ELF-1 (cell line): ENCODE results near the gene CDH4.

Experiments used
- DNase-seq: peaks from one replicate; pipeline ENCODE4 v3.0.0-alpha.2; 2016; ENCODE audit warnings: low read depth, low spot score

Gene CDH4

DNA sequence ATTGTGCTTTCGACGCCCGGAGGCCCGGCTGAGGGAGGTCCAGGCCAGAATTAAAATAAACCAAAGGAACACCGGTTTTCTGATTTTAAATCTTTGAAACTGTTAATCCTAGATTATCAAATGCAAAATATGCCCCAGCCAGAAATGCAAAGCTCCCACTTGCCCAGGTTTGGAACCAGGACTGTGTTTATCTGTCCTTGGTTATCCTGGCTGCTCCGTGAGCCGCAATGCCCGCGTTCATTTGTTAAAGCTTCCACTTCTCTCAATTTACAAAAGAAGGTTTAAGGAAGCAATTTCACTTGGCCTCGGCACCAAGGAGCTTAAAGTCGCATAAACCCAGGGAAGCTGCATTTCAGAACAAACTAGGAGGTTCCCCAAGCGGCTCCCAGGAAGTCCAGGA is 563.6 kb downstream of the CDH4 start:
- DNase-seq: no peak

DNA sequence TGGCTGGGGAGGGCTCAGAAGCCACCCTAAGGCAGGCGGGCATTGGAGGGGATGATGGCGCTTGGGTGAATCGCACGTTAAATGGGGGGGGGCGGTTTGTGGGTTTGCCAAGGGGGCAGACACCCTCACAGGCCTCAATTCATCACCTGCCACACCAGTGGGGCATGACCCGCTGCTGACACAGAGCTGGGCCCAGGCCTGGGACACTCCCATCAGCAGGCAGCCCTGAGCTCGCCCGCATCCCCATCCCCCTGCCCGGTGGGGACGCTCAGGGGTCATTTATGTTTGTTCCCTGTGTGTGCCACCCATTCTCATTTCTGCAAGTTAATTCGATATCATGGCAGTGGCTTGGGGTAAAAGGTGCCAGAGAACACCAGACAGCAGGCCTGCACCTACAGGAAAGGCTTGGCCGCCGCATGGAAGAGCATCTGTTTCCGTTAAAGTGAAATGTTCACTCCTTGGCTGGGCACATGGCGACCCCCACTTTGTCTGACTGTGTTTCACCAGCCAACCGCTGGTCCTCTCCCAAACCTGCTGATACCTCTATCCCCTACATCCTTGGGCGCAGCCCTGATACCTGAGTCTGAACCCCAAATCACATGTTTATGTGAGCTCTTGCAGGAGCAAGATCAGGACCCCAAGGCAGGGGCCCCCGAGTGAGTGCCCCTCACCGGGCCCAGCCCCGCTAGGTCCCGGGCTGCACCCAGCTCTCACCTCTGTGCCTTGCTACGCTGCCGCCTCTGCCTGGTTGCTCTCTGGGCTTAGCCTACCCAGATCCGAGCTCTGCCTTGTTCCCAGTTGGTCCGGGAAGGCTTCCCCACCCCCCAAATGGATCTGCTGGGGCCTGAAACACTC is 564.8 kb downstream of the CDH4 start:
- no peak for DNase-seq

DNA sequence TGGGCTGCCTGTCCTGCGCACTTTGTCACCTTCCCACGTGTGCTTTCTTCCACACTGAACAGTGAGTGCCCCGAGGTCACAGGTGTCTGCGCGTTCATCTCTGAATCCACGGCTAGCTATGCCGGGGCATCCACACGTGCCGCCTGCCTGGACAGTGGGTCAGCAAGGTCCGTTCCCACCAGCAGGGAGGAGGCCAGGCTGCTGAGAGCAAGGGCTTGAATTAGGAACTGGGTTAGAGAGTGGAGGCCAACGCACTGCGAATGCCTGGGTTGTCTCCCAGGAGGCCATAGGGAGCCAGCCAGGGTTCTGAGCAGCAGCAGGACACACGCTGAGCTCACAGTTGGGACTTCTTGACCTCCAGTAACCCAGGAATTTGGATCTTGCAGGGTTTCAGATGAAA is 565.5 kb downstream of the CDH4 start:
- DNase-seq: no peak

DNA sequence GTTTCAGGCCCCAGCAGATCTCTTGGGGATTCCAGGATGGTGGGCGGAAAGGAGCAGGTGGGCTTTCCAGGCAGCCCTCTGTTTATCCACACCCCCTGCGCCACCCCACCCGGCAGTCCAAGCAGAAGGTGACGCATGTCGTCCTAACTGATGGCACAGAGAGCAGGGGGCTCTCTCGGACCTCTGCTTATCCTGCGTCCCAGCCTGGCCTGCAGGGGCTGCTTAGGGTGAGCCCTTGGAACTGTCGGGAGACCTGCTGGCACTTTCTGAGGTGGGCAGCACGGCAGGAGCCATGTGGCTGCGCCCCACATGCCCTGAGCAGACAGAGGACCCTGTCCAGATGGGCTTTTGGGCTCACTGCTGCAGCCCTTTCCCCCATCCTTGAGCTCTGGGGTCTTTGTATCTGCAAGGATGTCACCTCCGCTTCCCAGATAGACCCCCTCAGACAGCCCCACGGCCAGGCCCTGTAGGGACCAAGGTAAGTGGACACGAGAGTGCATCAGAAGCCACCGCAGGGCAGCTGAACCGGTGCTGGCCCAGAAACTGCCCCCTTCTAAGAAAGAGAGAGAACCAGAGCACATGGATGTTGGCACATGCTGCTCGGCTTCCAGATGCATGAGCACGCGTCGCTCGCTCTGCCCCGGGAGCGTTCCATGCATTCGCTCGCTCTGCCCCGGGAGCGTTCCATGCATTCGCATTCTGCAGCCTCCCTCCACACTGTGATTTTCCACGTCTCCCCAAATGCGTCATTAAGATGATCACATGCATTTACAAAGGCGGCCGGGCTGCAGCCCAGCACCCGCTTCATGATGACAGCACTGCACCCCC is 566.9 kb downstream of the CDH4 start:
- no peak for DNase-seq

DNA sequence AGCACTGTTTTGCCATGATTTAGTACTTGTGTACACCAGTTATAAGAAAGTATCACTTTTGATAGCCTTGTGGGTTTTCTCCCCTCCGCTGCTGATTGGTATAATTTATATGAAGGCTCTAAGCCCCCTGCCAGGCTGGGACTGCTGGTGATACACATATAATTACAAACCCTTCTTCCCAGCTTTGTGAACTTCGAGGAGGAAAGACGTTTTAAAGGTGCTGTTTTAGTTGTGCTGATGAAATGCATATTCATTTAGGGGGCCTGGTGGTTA is 567.4 kb downstream of the CDH4 start:
- no peak for DNase-seq

DNA sequence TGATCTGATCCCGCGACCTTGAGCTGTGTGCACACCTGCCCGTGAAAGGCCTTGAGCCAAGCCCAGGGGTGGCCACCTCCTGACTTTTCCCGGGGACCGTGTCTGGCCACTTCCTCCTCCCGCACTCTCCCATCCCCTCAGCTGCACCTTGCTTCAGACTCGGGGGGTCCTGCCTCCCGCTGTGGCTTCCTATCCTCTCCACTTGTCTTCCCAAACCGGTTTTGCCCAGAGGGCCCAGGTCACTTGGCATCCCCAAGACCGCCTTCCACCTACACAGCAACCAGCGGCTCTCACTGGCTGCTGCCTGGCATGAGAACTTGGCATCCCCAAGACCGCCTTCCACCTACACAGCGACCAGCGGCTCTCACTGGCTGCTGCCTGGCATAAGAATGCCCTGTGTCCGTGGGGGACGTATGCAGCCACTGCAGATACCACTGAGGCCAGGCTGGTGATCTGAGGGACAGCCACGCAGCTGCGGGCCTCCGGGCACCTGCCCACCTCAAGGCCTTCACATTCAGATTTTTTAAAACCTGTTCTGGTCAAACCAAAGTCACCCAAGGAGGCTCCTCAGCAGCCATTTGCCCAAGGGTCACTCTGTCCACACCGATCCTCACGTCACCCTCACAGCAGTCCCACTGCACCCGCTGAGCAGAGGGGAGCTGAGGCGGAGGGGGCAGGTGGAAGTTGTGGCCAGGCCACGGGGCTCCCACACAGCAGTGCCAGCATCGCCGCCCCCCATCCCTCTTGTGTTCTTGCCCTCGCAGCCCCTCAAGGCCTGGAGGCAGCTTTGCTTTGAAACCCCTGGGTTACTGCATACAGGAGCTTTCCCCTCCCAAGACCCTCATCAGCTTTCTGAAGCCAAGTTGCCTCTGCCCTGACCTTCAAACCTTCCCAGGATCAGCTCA is 568.1 kb downstream of the CDH4 start:
- no peak for DNase-seq

DNA sequence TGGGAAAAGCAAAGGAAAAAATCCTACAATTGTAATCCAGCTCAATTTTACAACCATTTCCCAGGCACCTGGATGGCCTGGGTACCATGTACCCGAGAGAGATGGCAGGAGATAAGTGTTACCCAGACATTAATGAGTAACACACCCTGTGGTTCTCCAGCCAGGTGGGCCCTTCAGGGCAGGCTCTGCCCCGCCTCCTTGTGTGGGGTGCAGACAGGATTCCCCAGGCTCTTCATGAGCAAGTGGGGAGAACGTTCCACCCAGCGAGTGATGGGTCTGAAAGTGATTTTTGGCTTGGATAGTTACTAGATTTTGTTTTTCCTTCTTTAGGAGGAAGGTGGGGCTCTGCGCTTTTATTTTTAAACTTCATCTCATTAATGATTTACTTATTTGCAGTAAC is 569.7 kb downstream of the CDH4 start:
- DNase-seq: no peak

DNA sequence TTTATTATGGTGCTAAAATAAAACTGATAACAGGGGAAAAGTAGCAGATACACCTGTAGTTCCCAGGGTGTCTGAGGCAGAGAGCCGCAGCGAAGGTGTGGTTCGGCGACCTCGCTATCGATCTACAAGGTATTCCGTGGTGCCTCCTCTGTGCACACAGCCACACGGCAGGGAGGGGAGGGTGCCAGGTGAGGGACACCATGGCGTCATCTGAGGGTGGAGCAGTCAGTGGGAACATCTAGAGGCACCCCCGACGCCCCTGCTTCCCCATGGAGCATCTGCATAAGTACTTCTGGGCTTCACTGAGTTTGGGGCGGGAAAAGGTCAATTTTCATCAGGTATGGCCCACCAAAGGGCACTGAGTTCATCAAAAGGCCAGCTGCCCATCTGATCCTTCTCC is 570.3 kb downstream of the CDH4 start:
- DNase-seq: no peak

DNA sequence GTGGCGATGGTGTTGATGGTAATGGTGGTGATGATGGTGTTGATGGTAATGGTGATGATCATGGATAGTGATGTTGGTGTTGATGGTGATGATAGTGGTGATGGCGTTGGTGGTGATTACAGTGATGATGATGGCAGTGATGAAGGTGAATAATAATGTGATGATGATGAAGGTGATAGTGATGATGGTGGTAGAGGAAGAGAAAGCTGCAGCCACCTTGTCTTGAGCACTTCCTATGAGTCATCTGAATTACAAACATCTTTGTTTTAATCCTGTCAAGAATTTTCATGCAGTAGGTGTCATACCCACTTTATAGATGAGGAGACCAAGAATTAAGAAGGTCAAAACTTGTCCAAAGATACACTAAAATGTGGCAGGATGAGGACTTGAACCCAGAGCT is 571.2 kb downstream of the CDH4 start:
- DNase-seq: no peak

DNA sequence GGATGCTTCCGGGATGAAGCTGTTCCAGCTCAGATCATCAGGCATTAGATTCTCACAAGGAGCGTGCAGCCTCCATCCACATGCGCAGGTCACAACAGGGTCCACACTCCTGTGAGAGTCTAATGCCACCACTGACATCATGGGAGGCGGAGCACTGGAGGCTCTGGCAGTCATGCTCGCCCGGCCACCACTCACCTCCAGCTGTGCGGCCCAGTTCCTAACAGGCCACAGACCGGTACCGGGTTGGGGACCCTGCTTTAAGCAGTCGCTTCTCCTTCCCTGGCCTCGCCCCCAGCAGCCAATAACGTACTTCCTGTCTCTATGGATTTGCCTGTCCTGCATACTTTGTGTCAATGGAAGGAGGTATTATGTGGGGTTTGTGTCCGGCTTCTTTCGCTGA is 576.8 kb downstream of the CDH4 start:
- no peak for DNase-seq

DNA sequence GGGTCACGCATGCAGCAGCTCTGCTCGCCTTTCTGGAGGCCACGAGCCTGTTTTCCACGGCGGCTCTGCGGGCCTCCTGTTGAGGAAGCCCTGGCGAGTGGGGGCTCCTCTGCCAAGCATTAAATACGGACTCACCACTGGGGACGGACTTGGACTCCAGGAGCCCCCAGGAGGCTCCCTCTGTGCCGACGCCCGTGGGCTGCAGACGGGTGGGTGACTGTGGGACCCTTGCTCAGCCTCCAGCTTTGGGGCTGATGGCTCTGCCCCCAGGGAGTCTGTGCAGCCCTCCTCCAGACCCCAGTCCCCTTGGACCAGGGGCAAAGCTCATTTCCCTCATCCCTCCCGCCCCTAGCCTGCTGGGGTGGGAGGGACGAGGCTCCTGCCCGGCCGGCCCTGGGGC is 577.5 kb downstream of the CDH4 start:
- no peak for DNase-seq

DNA sequence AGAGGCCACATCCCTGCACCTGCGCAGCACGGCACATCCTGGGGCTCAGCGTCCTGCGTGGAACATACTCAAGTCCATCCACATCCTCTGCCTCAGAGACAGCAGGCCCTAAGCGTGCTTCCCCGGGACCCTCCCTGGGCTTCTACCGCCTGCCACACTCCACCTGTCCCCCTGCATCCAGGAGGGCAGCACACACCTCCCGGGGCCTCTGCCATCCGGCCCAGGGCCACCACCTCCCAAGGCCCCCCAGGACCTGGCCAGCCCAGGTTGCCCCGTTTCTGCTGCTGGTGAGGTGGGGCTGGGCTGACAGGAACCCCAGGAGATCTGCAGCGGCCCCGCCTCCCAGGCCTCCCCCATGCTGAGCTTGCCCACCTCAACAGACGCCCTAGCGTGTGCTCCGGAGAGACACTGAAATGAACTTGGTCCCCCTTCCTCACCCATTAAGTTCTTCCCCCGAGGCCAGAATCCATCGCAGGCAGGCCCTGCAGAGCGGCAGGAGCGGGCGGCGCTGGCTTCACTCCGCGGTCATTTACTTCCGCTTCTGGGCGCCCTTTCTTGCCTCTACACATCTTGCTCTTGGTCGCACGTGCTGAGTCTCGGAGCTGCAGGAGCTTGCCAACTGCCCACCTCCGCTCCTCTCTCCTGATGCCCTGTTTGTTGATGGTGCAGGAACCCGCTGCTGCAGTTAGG is 578.3 kb downstream of the CDH4 start:
- DNase-seq: no peak

DNA sequence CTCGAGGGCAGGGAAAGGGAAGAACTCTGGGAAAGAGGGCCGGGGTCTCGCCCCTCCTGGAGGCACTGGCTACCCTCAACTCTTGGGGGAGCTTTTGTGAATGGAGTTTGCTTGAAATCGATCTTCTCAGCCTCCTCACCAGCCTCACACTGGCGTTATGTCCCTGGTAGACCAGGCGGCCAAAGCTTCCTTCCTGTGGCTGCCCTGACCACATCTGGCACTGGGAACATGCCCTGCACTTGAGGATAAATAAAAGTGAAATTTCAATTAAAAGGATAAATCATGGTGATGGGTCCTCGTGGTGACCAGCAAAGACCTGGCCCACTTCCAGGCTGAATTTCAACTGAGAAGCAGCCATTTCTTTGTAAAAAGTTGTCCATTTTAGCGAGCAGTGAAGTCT is 578.9 kb downstream of the CDH4 start:
- no peak for DNase-seq

DNA sequence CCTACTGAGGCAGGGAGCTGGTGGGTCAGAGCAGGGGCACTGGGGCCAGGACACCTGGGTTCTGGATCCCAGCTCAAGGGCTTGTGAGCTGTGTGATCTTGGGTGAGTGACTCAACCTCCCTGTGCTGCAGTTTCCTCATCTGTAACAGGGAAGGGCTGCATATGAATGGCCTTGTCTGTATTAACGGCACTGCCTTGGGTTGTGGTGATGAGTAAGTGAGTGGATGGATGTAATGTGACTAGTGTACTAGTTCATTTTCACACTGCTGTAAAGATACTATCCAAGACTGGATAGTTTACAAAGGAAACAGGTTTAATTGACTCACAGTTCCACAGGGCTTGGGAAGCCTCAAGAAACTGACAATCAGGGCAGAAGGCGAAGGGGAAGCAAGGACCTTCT is 580.1 kb downstream of the CDH4 start:
- no peak for DNase-seq

DNA sequence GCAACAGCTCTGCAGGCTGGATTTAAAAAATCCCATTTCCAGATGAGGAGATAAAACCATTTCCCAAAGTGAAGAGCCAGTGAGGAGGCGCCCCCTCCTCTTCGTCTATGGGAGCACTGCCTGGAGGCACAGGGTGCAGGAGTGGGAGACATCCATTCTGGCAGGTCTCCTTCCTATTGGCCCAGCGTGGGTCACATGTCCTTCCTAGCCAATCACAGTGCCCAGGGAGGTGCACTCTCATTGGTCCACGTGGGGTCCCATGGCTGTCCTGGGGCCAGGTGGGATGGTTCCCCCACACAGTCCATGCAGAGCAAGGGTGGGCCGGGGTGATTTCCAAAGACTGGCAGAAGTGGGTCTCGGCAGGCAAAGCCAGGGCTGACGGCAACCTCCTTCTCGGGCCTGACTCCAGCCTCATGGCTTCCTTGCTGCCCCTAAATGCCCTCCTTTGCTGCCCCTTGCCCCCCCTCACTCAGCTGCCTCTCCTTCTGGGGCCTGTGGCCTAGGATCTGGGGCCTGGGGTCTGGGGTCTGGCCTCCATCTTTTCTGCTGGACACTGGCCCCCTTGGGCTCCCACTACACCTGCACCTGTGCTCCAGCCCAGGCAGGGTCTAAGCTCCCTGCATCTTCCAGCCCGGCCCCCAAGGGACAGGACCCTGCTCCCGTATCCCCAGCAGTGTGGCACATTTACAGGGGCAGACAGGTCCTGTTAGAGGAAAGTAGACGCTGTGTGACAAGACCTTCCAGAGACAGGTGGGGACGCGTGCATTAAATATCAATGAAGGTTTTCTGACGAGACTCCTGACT is 581.9 kb downstream of the CDH4 start:
- no peak for DNase-seq

DNA sequence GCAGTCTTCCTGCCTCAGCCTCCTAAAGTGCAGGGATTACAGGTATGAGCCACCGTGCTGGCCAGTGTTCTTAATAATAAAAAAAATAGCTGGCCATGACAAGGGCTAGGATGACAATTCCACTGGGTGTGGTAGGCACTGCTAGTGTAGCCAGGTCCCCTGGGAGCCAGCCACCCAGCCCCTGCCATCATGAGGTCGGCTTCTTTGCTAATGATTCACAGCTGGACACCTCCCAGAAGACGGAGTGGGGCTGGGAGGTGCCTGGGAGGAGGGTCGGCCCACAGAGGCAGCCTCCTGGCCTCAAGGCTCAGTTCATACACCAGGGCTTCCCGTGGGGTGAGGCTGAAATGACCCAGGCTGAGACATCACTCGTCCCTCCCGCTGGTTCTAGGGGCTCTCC is 583.2 kb downstream of the CDH4 start:
- DNase-seq: no peak

DNA sequence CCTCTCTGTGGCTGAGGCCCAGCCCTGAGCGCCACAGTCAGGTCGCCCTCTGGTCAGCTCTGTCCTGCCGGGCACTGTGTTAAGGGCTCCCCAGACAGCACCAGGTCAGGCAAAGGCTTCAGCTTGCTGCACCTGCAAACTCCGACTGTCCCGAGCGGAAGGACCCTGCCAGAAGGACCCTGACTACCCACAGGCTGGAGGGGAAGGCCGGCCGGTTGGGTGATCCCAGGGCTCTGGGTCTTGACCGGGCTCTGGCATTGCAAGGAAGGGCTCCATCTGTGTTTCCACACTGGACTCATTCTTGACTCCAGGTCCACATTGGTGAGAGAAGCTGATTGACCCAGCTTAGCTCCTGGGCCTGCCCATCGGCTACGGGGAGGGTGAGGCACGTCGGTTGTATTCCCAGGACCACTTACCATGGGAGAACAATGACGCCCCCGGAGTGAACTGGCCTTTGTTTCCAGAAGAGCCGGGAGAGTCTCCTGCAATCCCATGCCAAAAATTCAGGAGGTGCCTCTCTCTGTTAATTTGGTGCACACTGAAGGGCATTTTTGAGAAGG is 583.8 kb downstream of the CDH4 start:
- no peak for DNase-seq

DNA sequence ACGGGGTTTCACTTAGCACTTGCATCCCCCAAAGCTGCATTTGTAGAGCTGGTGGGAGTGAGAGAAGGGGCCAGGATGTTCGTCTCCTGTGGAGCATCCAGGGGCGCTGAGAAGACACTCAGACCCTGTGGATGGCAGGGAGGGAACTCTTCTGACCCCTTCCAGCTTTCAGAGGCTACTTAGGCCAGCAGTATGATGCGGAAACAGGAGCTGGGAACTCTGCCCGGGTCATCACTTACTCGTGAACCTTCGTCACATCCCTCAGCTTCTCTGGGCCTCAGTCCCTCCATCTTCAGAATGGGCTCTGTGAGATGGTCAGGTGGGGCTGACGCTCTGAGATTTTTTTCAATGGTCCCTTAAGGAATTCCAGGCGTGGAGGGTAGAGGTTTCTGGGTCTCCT is 585.1 kb downstream of the CDH4 start:
- no peak for DNase-seq

DNA sequence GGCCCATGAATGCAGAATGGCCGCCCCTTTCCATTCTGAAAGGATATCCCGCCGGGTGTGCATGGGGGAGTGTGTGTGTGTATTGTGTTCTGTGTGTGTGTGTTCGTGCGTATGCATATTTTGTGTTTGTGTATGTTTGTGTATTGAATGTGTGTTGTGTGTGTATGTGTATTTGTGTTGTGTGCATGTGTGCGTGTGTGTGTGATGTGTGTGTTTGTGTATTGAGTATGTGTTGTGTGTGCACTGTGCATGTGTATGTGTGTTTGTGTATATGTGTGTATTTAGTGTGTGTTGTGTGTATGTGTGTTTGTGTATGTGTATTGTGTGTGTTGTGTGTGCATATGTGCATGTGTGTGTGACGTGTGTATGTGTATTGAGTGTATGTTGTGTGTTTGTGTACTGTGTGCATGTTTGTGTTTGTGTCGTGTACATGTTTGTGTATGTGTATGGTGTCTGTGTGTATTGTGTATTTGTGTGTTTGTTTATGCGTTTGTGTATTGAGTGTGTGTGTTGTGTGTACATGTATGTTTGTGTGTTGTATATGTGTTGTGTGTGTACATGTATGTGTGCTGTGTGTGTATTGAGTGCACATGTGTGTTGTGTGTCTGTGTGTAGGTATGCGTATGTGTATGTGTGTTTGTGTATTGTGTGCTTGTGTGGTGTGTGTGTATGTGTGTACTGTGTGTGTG is 587.3 kb downstream of the CDH4 start:
- DNase-seq: no peak
